Neuron (in vitro differentiated cells): ENCODE results near the gene TAS2R31.
"Not testable (repeated sequence)": the region's sequence is repeated elsewhere in the genome, so short reads cannot be mapped to it uniquely, and the experiment has no call there.

Source experiments
- H2AFZ ChIP-seq: one replicate; pipeline ENCODE4 v1.6.1; 2013; ENCODE audit warnings: low read depth, mild to moderate bottlenecking, inconsistent platforms, low read length, moderate library complexity
- H3K27me3 ChIP-seq: one replicate; pipeline ENCODE4 v1.6.1; 2013; ENCODE audit warnings: low read length; ENCODE audit not compliant: insufficient read depth
- H3K36me3 ChIP-seq: one replicate; pipeline ENCODE4 v1.6.1; 2013; ENCODE audit warnings: low read length; ENCODE audit not compliant: insufficient read depth
- H3K4me1 ChIP-seq: one replicate; pipeline ENCODE4 v1.6.1; 2013; ENCODE audit warnings: low read length; ENCODE audit not compliant: insufficient read depth
- H3K4me3 ChIP-seq: 2 replicates; pipeline ENCODE4 v1.5.1; 2013; ENCODE audit warnings: mild to moderate bottlenecking, low read length, moderate library complexity
- H3K9me3 ChIP-seq: one replicate; pipeline ENCODE4 v1.6.1; 2013; ENCODE audit warnings: low read length

The TAS2R31 gene

GRCh38 chr12:11040162-11040561 lies 9.0 kb upstream of the TAS2R31 start:
- no peaks in the 10 kb centered on the region for H3K4me1 ChIP-seq
- H3K36me3 ChIP-seq: peaks cover 14% of the 10 kb centered on the region
- H3K27me3 ChIP-seq: no peaks in the 10 kb centered on the region
- H3K9me3 ChIP-seq: peaks cover 1% of the 10 kb centered on the region
- no peak overlapping the region for H2AFZ ChIP-seq
- no peak overlapping the region for H3K4me3 ChIP-seq

- H2AFZ ChIP-seq: no peak overlapping the region
- no peaks in the 10 kb centered on the region for H3K27me3 ChIP-seq
- no peaks in the 10 kb centered on the region for H3K4me1 ChIP-seq
- H3K4me3 ChIP-seq: no peak overlapping the region
- peaks cover 1% of the 10 kb centered on the region for H3K9me3 ChIP-seq
- peaks cover 9% of the 10 kb centered on the region for H3K36me3 ChIP-seq
Observed at GRCh38 chr12:11039171-11039570, 8.0 kb upstream of the TAS2R31 start.

- not testable (repeated sequence) for H2AFZ ChIP-seq, H3K4me1 ChIP-seq, H3K4me3 ChIP-seq, H3K9me3 ChIP-seq, H3K36me3 ChIP-seq, H3K27me3 ChIP-seq
Observed at GRCh38 chr12:11033959-11034358, 2.8 kb upstream of the TAS2R31 start.

GRCh38 chr12:11026118-11026517 lies 5.1 kb downstream of the TAS2R31 start:
- Histone ChIP-seq H3K9me3 (peaks cover 11% of the 10 kb centered on the region), H3K27me3 (no peaks in the 10 kb centered on the region), H2AFZ (no peak overlapping the region), H3K36me3 (peaks cover 17% of the 10 kb centered on the region), H3K4me1 (no peaks in the 10 kb centered on the region), H3K4me3 (no peak overlapping the region)

GRCh38 chr12:11023387-11023786 lies 7.8 kb downstream of the TAS2R31 start:
- Histone ChIP-seq H3K4me1 (no peaks in the 10 kb centered on the region), H3K36me3 (peaks cover 16% of the 10 kb centered on the region), H3K4me3 (no peak overlapping the region), H2AFZ (no peak overlapping the region), H3K9me3 (peaks cover 11% of the 10 kb centered on the region), H3K27me3 (no peaks in the 10 kb centered on the region)

GRCh38 chr12:11022520-11022919 lies 8.7 kb downstream of the TAS2R31 start, which contains the start of gene TAS2R19:
TSS of gene TAS2R19 (minus strand) at chr12:11022620. CDS start at chr12:11022571, 49 bp downstream.
- H2AFZ ChIP-seq: no peak within 1 kb of the TSS

GRCh38 chr12:11016937-11017336 lies 14.3 kb downstream of the TAS2R31 start:
- Histone ChIP-seq H3K36me3 (peaks cover 5% of the 10 kb centered on the region), H3K4me1 (no peaks in the 10 kb centered on the region), H3K4me3 (no peak overlapping the region), H3K27me3 (no peaks in the 10 kb centered on the region), H3K9me3 (no peaks in the 10 kb centered on the region), H2AFZ (no peak overlapping the region)

More at GRCh38 chr12:11022520-11022919, 8.7 kb downstream of the TAS2R31 start, which contains the start of gene TAS2R19:
- Histone ChIP-seq H3K27me3 (no peaks in the 10 kb centered on the region), H3K9me3 (peaks cover 11% of the 10 kb centered on the region), H3K4me1 (no peaks in the 10 kb centered on the region), H3K36me3 (peaks cover 15% of the 10 kb centered on the region), H3K4me3 (no peak within 1 kb of the TSS)

GRCh38 chr12:11015775-11016430 lies 15.3 kb downstream of the TAS2R31 start:
- no peaks in the 10 kb centered on the region for H3K4me1 ChIP-seq
- no peak overlapping the region for H2AFZ ChIP-seq
- peaks cover 5% of the 10 kb centered on the region for H3K36me3 ChIP-seq
- H3K27me3 ChIP-seq: no peaks in the 10 kb centered on the region
- H3K9me3 ChIP-seq: no peaks in the 10 kb centered on the region
- no peak overlapping the region for H3K4me3 ChIP-seq

- H3K36me3 ChIP-seq: peaks cover 5% of the 10 kb centered on the region
- no peaks in the 10 kb centered on the region for H3K4me1 ChIP-seq
- H3K9me3 ChIP-seq: no peaks in the 10 kb centered on the region
- no peak overlapping the region for H3K4me3 ChIP-seq
- no peaks in the 10 kb centered on the region for H3K27me3 ChIP-seq
- no peak overlapping the region for H2AFZ ChIP-seq
Observed at GRCh38 chr12:11014234-11014633, 17.0 kb downstream of the TAS2R31 start.

GRCh38 chr12:11007608-11008007 lies 23.6 kb downstream of the TAS2R31 start:
- H2AFZ ChIP-seq: no peak overlapping the region
- H3K36me3 ChIP-seq: no peaks in the 10 kb centered on the region
- no peaks in the 10 kb centered on the region for H3K4me1 ChIP-seq
- H3K4me3 ChIP-seq: no peak overlapping the region
- no peaks in the 10 kb centered on the region for H3K9me3 ChIP-seq
- H3K27me3 ChIP-seq: no peaks in the 10 kb centered on the region

- Histone ChIP-seq H2AFZ (no peak within 1 kb of the TSS), H3K36me3 (peaks cover 9% of the 10 kb centered on the region), H3K4me3 (no peak within 1 kb of the TSS), H3K4me1 (no peaks in the 10 kb centered on the region), H3K9me3 (peaks cover 4% of the 10 kb centered on the region), H3K27me3 (no peaks in the 10 kb centered on the region)
Observed at GRCh38 chr12:10998204-10998603, 33.0 kb downstream of the TAS2R31 start, which contains the start of gene TAS2R20. TSS of gene TAS2R20 (minus strand) at chr12:10998304. CDS start at chr12:10997875, 429 bp downstream.

- no peak overlapping the region for H2AFZ ChIP-seq
- H3K4me1 ChIP-seq: no peaks in the 10 kb centered on the region
- peaks cover 12% of the 10 kb centered on the region for H3K36me3 ChIP-seq
- peaks cover 3% of the 10 kb centered on the region for H3K9me3 ChIP-seq
- H3K4me3 ChIP-seq: no peak overlapping the region
- no peaks in the 10 kb centered on the region for H3K27me3 ChIP-seq
Observed at GRCh38 chr12:10994307-10994706, 36.9 kb downstream of the TAS2R31 start.

GRCh38 chr12:10989107-10989506 lies 42.1 kb downstream of the TAS2R31 start:
- no peaks in the 10 kb centered on the region for H3K4me1 ChIP-seq
- peaks cover 3% of the 10 kb centered on the region for H3K9me3 ChIP-seq
- H3K4me3 ChIP-seq: no peak overlapping the region
- H3K27me3 ChIP-seq: no peaks in the 10 kb centered on the region
- peaks cover 7% of the 10 kb centered on the region for H3K36me3 ChIP-seq
- H2AFZ ChIP-seq: no peak overlapping the region

- H3K9me3 ChIP-seq: peaks cover 3% of the 10 kb centered on the region
- H3K27me3 ChIP-seq: no peaks in the 10 kb centered on the region
- no peaks in the 10 kb centered on the region for H3K4me1 ChIP-seq
- no peak within 1 kb of the TSS for H2AFZ ChIP-seq
- H3K36me3 ChIP-seq: peaks cover 3% of the 10 kb centered on the region
- H3K4me3 ChIP-seq: no peak within 1 kb of the TSS
Observed at GRCh38 chr12:10986812-10987211, 44.4 kb downstream of the TAS2R31 start, which contains the start of gene TAS2R50. TSS of gene TAS2R50 (minus strand) at chr12:10986912. CDS start at chr12:10986860, 52 bp downstream.
